Measurements from ENCODE around the gene ANXA11.

Gene ANXA11

GRCh38 chr10:80168679-80169380, 36.5 kb downstream of the ANXA11 start:
- no peak overlapping the region for H3K4me3 ChIP-seq (ENCODE audit: low read depth in 1 of 2, low read length in 2 of 2)
- no peak overlapping the region for H2AFZ ChIP-seq (ENCODE audit: low read depth, low read length)
- ATAC-seq (ENCODE audit: insufficient read depth, low read depth) (peak; percentile 35; the same call in 1 of the 3 replicates), DNase-seq (no peak)
- no peaks in the 10 kb centered on the region for H3K27me3 ChIP-seq (ENCODE audit: insufficient read depth, low read length, poor library complexity)
- H3K79me2 ChIP-seq (ENCODE audit: insufficient read depth, low read length): no peaks in the 10 kb centered on the region
- no peak overlapping the region for H3K9ac ChIP-seq (ENCODE audit: low read depth, low read length)
- H3K9me3 ChIP-seq (ENCODE audit: insufficient read depth, low read length, severe bottlenecking): no peaks in the 10 kb centered on the region
- no peak overlapping the region for H3K4me2 ChIP-seq (ENCODE audit: insufficient read depth, low read length)
- H3K27ac ChIP-seq (ENCODE audit: low read length): no peak overlapping the region
- peaks cover 36% of the 10 kb centered on the region for H3K36me3 ChIP-seq (ENCODE audit: insufficient read depth, low read length)
- TF ChIP-seq, protein P1, sequence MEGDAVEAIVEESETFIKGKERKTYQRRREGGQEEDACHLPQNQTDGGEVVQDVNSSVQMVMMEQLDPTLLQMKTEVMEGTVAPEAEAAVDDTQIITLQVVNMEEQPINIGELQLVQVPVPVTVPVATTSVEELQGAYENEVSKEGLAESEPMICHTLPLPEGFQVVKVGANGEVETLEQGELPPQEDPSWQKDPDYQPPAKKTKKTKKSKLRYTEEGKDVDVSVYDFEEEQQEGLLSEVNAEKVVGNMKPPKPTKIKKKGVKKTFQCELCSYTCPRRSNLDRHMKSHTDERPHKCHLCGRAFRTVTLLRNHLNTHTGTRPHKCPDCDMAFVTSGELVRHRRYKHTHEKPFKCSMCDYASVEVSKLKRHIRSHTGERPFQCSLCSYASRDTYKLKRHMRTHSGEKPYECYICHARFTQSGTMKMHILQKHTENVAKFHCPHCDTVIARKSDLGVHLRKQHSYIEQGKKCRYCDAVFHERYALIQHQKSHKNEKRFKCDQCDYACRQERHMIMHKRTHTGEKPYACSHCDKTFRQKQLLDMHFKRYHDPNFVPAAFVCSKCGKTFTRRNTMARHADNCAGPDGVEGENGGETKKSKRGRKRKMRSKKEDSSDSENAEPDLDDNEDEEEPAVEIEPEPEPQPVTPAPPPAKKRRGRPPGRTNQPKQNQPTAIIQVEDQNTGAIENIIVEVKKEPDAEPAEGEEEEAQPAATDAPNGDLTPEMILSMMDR (IDR thresholded peaks at IDR 0.05; ENCODE audit: borderline replicate concordance, extremely low read depth, low read length, poor library complexity, severe bottlenecking): no peak
- TF ChIP-seq EZH2 (IDR thresholded peaks at IDR 0.05; ENCODE audit: borderline replicate concordance, low read depth, low read length, severe bottlenecking): no peak
- no peaks in the 10 kb centered on the region for H3K4me1 ChIP-seq (ENCODE audit: insufficient read depth, low read length)
- peaks cover 62% of the 10 kb centered on the region for H4K20me1 ChIP-seq (ENCODE audit: insufficient read depth, low read length)

- H3K36me3 ChIP-seq (ENCODE audit: insufficient read depth, low read length): peaks cover 43% of the 10 kb centered on the region
- H3K4me1 ChIP-seq (ENCODE audit: insufficient read depth, low read length): no peaks in the 10 kb centered on the region
- H4K20me1 ChIP-seq (ENCODE audit: insufficient read depth, low read length): peaks cover 58% of the 10 kb centered on the region
- H2AFZ ChIP-seq (ENCODE audit: low read depth, low read length): no peak overlapping the region
- no peaks in the 10 kb centered on the region for H3K79me2 ChIP-seq (ENCODE audit: insufficient read depth, low read length)
- H3K27me3 ChIP-seq (ENCODE audit: insufficient read depth, low read length, poor library complexity): no peaks in the 10 kb centered on the region
- DNase-seq (no peak), ATAC-seq (ENCODE audit: insufficient read depth, low read depth) (no peak)
- H3K27ac ChIP-seq (ENCODE audit: low read length): no peak overlapping the region
- H3K4me2 ChIP-seq (ENCODE audit: insufficient read depth, low read length): no peak overlapping the region
- no peak overlapping the region for H3K4me3 ChIP-seq (ENCODE audit: low read depth in 1 of 2, low read length in 2 of 2)
- TF ChIP-seq, protein P1 (IDR thresholded peaks at IDR 0.05; ENCODE audit: borderline replicate concordance, extremely low read depth, low read length, poor library complexity, severe bottlenecking): no peak
- no peak for TF ChIP-seq EZH2 (IDR thresholded peaks at IDR 0.05; ENCODE audit: borderline replicate concordance, low read depth, low read length, severe bottlenecking)
- no peaks in the 10 kb centered on the region for H3K9me3 ChIP-seq (ENCODE audit: insufficient read depth, low read length, severe bottlenecking)
- no peak overlapping the region for H3K9ac ChIP-seq (ENCODE audit: low read depth, low read length)
Measured at GRCh38 chr10:80168162-80168511, 37.2 kb downstream of the ANXA11 start.

GRCh38 chr10:80167471-80168161, 37.7 kb downstream of the ANXA11 start:
- Histone ChIP-seq H3K4me2 (ENCODE audit: insufficient read depth, low read length) (no peak overlapping the region), H4K20me1 (ENCODE audit: insufficient read depth, low read length) (peaks cover 54% of the 10 kb centered on the region), H3K9me3 (ENCODE audit: insufficient read depth, low read length, severe bottlenecking) (no peaks in the 10 kb centered on the region), H3K4me3 (ENCODE audit: low read depth in 1 of 2, low read length in 2 of 2) (no peak overlapping the region), H3K36me3 (ENCODE audit: insufficient read depth, low read length) (peaks cover 48% of the 10 kb centered on the region), H3K9ac (ENCODE audit: low read depth, low read length) (no peak overlapping the region), H3K79me2 (ENCODE audit: insufficient read depth, low read length) (no peaks in the 10 kb centered on the region), H2AFZ (ENCODE audit: low read depth, low read length) (no peak overlapping the region), H3K27ac (ENCODE audit: low read length) (no peak overlapping the region), H3K27me3 (ENCODE audit: insufficient read depth, low read length, poor library complexity) (no peaks in the 10 kb centered on the region), H3K4me1 (ENCODE audit: insufficient read depth, low read length) (no peaks in the 10 kb centered on the region)
- ATAC-seq (ENCODE audit: insufficient read depth, low read depth) (no peak), DNase-seq (no peak)
- no peak for TF ChIP-seq EZH2 (IDR thresholded peaks at IDR 0.05; ENCODE audit: borderline replicate concordance, low read depth, low read length, severe bottlenecking)
- TF ChIP-seq, protein P1 (IDR thresholded peaks at IDR 0.05; ENCODE audit: borderline replicate concordance, extremely low read depth, low read length, poor library complexity, severe bottlenecking): no peak

All from DND-41 (cell line).